H9 (cell line): ENCODE results near the gene DNAJB5. TPM values are rescaled to one million over a fixed set of nuclear protein-coding genes. Genes with fewer than 3 reads are reported as not detected.

ENCODE experiments used
- DNase-seq: peaks from one replicate; pipeline ENCODE4 v3.0.0-alpha.2; 2017
- H2AFZ ChIP-seq: one replicate; pipeline ENCODE4 v1.6.1; 2013; ENCODE audit warnings: mild to moderate bottlenecking, low read length, control low read depth, moderate library complexity
- H2AK5ac ChIP-seq: 2 replicates; pipeline ENCODE4 v1.6.1; 2013; ENCODE audit warnings: low read length, control low read depth, mixed read lengths; ENCODE audit not compliant: insufficient read length
- H2BK120ac ChIP-seq: one replicate; pipeline ENCODE4 v1.6.1; 2013; ENCODE audit warnings: low read depth, mild to moderate bottlenecking, low read length, control low read depth, inconsistent platforms; ENCODE audit not compliant: poor library complexity, severe bottlenecking
- H2BK12ac ChIP-seq: 2 replicates; pipeline ENCODE4 v1.6.1; 2013; ENCODE audit warnings: low read length, control low read depth, mixed read lengths, low read depth; ENCODE audit not compliant: insufficient read length
- H2BK15ac ChIP-seq: 2 replicates; pipeline ENCODE4 v1.6.1; 2013; ENCODE audit warnings: low read depth, low read length, control low read depth
- H2BK20ac ChIP-seq: one replicate; pipeline ENCODE4 v1.6.1; 2013; ENCODE audit warnings: low read depth, mild to moderate bottlenecking, low read length, control low read depth, inconsistent platforms; ENCODE audit not compliant: poor library complexity, severe bottlenecking
- H2BK5ac ChIP-seq: 2 replicates; pipeline ENCODE4 v1.6.1; 2013; ENCODE audit warnings: low read length, control low read depth, mixed read lengths; ENCODE audit not compliant: insufficient read length
- H3K14ac ChIP-seq: 2 replicates; pipeline ENCODE4 v1.6.1; 2013; ENCODE audit warnings: low read length, control low read depth; ENCODE audit not compliant: insufficient read depth
- H3K18ac ChIP-seq: 2 replicates; pipeline ENCODE4 v1.6.1; 2013; ENCODE audit warnings: low read depth, mild to moderate bottlenecking, mixed read lengths, low read length, control low read depth; ENCODE audit not compliant: insufficient read length
- H3K23ac ChIP-seq: 2 replicates; pipeline ENCODE4 v1.6.1; 2013; ENCODE audit warnings: low read length, control low read depth, mixed read lengths, low read depth; ENCODE audit not compliant: insufficient read length
- H3K23me2 ChIP-seq: 2 replicates; pipeline ENCODE4 v1.6.1; 2013; ENCODE audit warnings: low read depth, mild to moderate bottlenecking, mixed read lengths, low read length, control low read depth; ENCODE audit not compliant: insufficient read length, poor library complexity, severe bottlenecking
- H3K27ac ChIP-seq: 2 replicates; pipeline ENCODE4 v1.5.1; 2013; ENCODE audit warnings: low read length, control low read depth, mixed read lengths, low read depth; ENCODE audit not compliant: insufficient read length
- H3K27me3 ChIP-seq: 2 replicates; pipeline ENCODE4 v1.6.1; 2013; ENCODE audit warnings: low read length, control low read depth, inconsistent platforms; ENCODE audit not compliant: insufficient read depth
- H3K4ac ChIP-seq: 2 replicates; pipeline ENCODE4 v1.6.1; 2013; ENCODE audit warnings: low read depth, mild to moderate bottlenecking, control low read depth, inconsistent platforms, low read length, moderate library complexity
- H3K4me1 ChIP-seq: 2 replicates; pipeline ENCODE4 v1.6.1; 2013; ENCODE audit warnings: low read length, control low read depth, inconsistent platforms; ENCODE audit not compliant: insufficient read depth
- H3K4me2 ChIP-seq: 2 replicates; pipeline ENCODE4 v1.6.1; 2013; ENCODE audit warnings: low read length, control low read depth, mixed read lengths; ENCODE audit not compliant: insufficient read length, insufficient read depth
- H3K56ac ChIP-seq: 2 replicates; pipeline ENCODE4 v1.6.1; 2013; ENCODE audit warnings: low read depth, mild to moderate bottlenecking, mixed read lengths, low read length, control low read depth; ENCODE audit not compliant: insufficient read length
- H3K79me1 ChIP-seq: 2 replicates; pipeline ENCODE4 v1.6.1; 2013; ENCODE audit warnings: low read depth, mild to moderate bottlenecking, moderate library complexity, low read length, control low read depth, inconsistent platforms; ENCODE audit not compliant: insufficient read depth, poor library complexity, severe bottlenecking
- H3K79me2 ChIP-seq: 2 replicates; pipeline ENCODE4 v1.6.1; 2013; ENCODE audit warnings: low read length, control low read depth, inconsistent platforms; ENCODE audit not compliant: insufficient read depth
- H3K9ac ChIP-seq: 2 replicates; pipeline ENCODE4 v1.6.1; 2013; ENCODE audit warnings: low read length, control low read depth, mixed read lengths; ENCODE audit not compliant: insufficient read length; ENCODE audit errors: extremely low read depth
- H3K9me3 ChIP-seq: one replicate; pipeline ENCODE4 v1.6.1; 2013; ENCODE audit warnings: low read depth, low read length, inconsistent platforms; ENCODE audit not compliant: control insufficient read depth
- H3T11ph ChIP-seq: one replicate; pipeline ENCODE4 v1.6.1; 2013; ENCODE audit warnings: mild to moderate bottlenecking, low read length, control low read depth, inconsistent platforms
- H4K20me1 ChIP-seq: one replicate; pipeline ENCODE4 v1.6.1; 2013; ENCODE audit not compliant: control insufficient read depth, insufficient read length, insufficient read depth
- H4K5ac ChIP-seq: 2 replicates; pipeline ENCODE4 v1.6.1; 2013; ENCODE audit warnings: low read depth, mild to moderate bottlenecking, mixed read lengths, low read length, control low read depth; ENCODE audit not compliant: insufficient read length
- H4K8ac ChIP-seq: replicated peaks from 2 replicates; pipeline ENCODE4 v1.6.1; 2013; ENCODE audit warnings: low read length, control low read depth, mixed read lengths, low read depth; ENCODE audit not compliant: insufficient read length
- H4K91ac ChIP-seq: 2 replicates; pipeline ENCODE4 v1.6.1; 2013; ENCODE audit warnings: low read depth, mild to moderate bottlenecking, moderate library complexity, mixed read lengths, low read length, control low read depth; ENCODE audit not compliant: insufficient read length
- H3K27ac Mint-ChIP-seq, 3 experiments: 2 replicates in 2 of 3; 3 replicates in 1 of 3; pipeline ENCODE4 v1.8.0; 2020 to 2021; ENCODE audit warnings: mixed read lengths in 3 of 3, mild to moderate bottlenecking in 1 of 3, moderate library complexity in 1 of 3
- H3K27me3 Mint-ChIP-seq: 2 replicates; pipeline ENCODE4 v1.8.0; 2021; ENCODE audit warnings: low read depth, mild to moderate bottlenecking, moderate library complexity, mixed read lengths
- H3K36me3 Mint-ChIP-seq, 3 experiments: 2 replicates in 2 of 3; 3 replicates in 1 of 3; pipeline ENCODE4 v1.8.0; 2020 to 2021; ENCODE audit warnings: low read depth in 3 of 3, mixed read lengths in 3 of 3; ENCODE audit not compliant: insufficient read depth in 1 of 3
- H3K4me1 Mint-ChIP-seq, 2 experiments: 2 replicates each; pipeline ENCODE4 v1.8.0; 2020; ENCODE audit warnings: mixed read lengths in 2 of 2
- H3K4me3 Mint-ChIP-seq, 2 experiments: 2 replicates in 1 of 2; 3 replicates in 1 of 2; pipeline ENCODE4 v1.8.0; 2020 to 2021; ENCODE audit warnings: mild to moderate bottlenecking in 2 of 2, mixed read lengths in 2 of 2, moderate library complexity in 1 of 2
- H3K9me3 Mint-ChIP-seq, 2 experiments: 2 replicates in 1 of 2; 3 replicates in 1 of 2; pipeline ENCODE4 v1.8.0; 2020; ENCODE audit warnings: mild to moderate bottlenecking in 2 of 2, mixed read lengths in 2 of 2, moderate library complexity in 1 of 2
- CTCF ChIP-seq: fragments of 200-600 bp; sonication (generic); conservative IDR thresholded peaks from 3 replicates; pipeline ENCODE4 v1.8.0; 2021; ENCODE audit warnings: antibody characterized with exemption, mild to moderate bottlenecking
- WGBS: extraction: QIAGEN DNeasy Blood & Tissue Kit; methylation state at CpG from one replicate; pipeline ENCODE4 v1.1.7; 2013; ENCODE audit warnings: missing lambda C conversion rate, low lambda C conversion rate, mixed read lengths; ENCODE audit not compliant: insufficient read length; ENCODE audit errors: extremely low coverage; 5-methylcytosine and 5-hydroxymethylcytosine counted together
- total RNA-seq: library from RNA; stranded (reverse); gene quantifications from 2 replicates; pipeline ENCODE4 v1.2.1, GENCODE V29; 2021

DNAJB5 gene
- total RNA-seq, 1 experiment from 2014 or later = 38.9 TPM

DNA sequence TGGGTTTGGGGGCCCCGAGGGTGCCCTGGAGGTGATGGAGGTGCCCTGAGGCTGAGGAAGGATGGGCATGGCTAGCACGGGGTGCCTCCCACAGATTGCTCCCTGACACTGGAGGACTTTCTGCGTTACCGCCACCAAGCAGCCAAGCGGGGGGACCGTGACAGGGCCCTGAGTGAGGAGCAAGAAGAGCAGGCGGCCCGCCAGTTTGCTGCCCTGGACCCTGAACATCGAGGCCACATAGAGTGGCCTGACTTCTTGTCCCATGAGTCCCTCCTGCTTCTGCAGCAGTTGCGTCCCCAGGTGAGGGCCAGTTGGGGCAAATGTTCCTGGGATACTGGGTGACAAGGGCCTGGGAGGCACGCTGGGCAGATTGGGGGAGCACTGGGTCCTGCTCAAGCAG is 13.1 kb upstream of the DNAJB5 start:
- H4K91ac ChIP-seq = no peak overlapping the region
- H3K4ac ChIP-seq = no peak overlapping the region
- H3K27ac ChIP-seq = no peak overlapping the region
- no peak overlapping the region for H3K56ac ChIP-seq
- Mint-ChIP-seq H3K27ac (no peak overlapping the region), H3K9me3 (no peaks in the 10 kb centered on the region), H3K4me1 (peaks cover 11% of the 10 kb centered on the region in 2 experiments), H3K36me3 (no peaks in the 10 kb centered on the region), H3K4me3 (no peak overlapping the region), H3K27me3 (peaks cover 13% of the 10 kb centered on the region)
- no peak overlapping the region for H2BK20ac ChIP-seq
- no peak overlapping the region for H4K5ac ChIP-seq
- H3K23ac ChIP-seq = no peak overlapping the region
- no peak overlapping the region for H3K4me2 ChIP-seq
- no peak overlapping the region for H2BK120ac ChIP-seq
- no peaks in the 10 kb centered on the region for H3K79me1 ChIP-seq
- no peak overlapping the region for H3K9ac ChIP-seq
- H3K23me2 ChIP-seq = no peaks in the 10 kb centered on the region
- H3K79me2 ChIP-seq = no peaks in the 10 kb centered on the region
- no peak overlapping the region for H3K18ac ChIP-seq
- no peak overlapping the region for H2BK5ac ChIP-seq
- no CpG with 5 or more reads among the region's 11 CpGs for WGBS
- peaks cover 2% of the 10 kb centered on the region; the same call in 1 of the 2 replicates for H3K4me1 ChIP-seq
- no peak overlapping the region for H2BK15ac ChIP-seq
- H3K9me3 ChIP-seq = no peaks in the 10 kb centered on the region
- H2AFZ ChIP-seq = no peak overlapping the region
- H3T11ph ChIP-seq = no peak overlapping the region
- H2BK12ac ChIP-seq = no peak overlapping the region
- no peaks in the 10 kb centered on the region for H4K20me1 ChIP-seq
- no peak overlapping the region; the same call in 1 of the 2 replicates for H3K14ac ChIP-seq
- H2AK5ac ChIP-seq = no peak overlapping the region
- H3K27me3 ChIP-seq = no peaks in the 10 kb centered on the region
- TF ChIP-seq CTCF = no peak
- H4K8ac ChIP-seq = no peak overlapping the region
- no peak for DNase-seq
